Mesenchymal stem cell (in vitro differentiated cells and primary cell): ENCODE results near the gene ARHGEF35. TPM values are rescaled to one million over a fixed set of nuclear protein-coding genes. Genes with fewer than 3 reads are reported as not detected.
"Not testable (repeated sequence)": the region's sequence is repeated elsewhere in the genome, so short reads cannot be mapped to it uniquely, and the experiment has no call there.

ENCODE experiments used
- DNase-seq: peaks from one replicate; pipeline ENCODE4 v3.0.0-alpha.2; 2013
- H2AFZ ChIP-seq: one replicate; pipeline ENCODE4 v1.6.1; 2013; ENCODE audit warnings: low read depth, mild to moderate bottlenecking, control low read depth, inconsistent platforms, low read length, moderate library complexity
- H2AK5ac ChIP-seq: 2 replicates; pipeline ENCODE4 v1.6.1; 2013; ENCODE audit warnings: low read length, moderate library complexity, mild to moderate bottlenecking, inconsistent platforms; ENCODE audit not compliant: severe bottlenecking
- H2BK120ac ChIP-seq: one replicate; pipeline ENCODE4 v1.6.1; 2013; ENCODE audit warnings: low read depth, mild to moderate bottlenecking, inconsistent platforms, low read length, moderate library complexity
- H2BK12ac ChIP-seq, 2 experiments: one replicate each; pipeline ENCODE4 v1.6.1; 2013; ENCODE audit warnings: inconsistent platforms in 2 of 2, low read length in 2 of 2, mild to moderate bottlenecking in 2 of 2, moderate library complexity in 2 of 2, control low read depth in 1 of 2
- H2BK15ac ChIP-seq: one replicate; pipeline ENCODE4 v1.6.1; 2013; ENCODE audit warnings: mild to moderate bottlenecking, low read depth, inconsistent platforms; ENCODE audit not compliant: poor library complexity, severe bottlenecking
- H2BK5ac ChIP-seq: 2 replicates; pipeline ENCODE4 v1.6.1; 2013; ENCODE audit warnings: low read depth, mild to moderate bottlenecking, low read length, control low read depth, inconsistent platforms; ENCODE audit not compliant: poor library complexity, severe bottlenecking
- H3K14ac ChIP-seq, 2 experiments: one replicate each; pipeline ENCODE4 v1.6.1; 2013; ENCODE audit warnings: inconsistent platforms in 2 of 2, low read length in 2 of 2, control low read depth in 1 of 2, mild to moderate bottlenecking in 1 of 2, moderate library complexity in 1 of 2
- H3K18ac ChIP-seq, 2 experiments: one replicate each; pipeline ENCODE4 v1.6.1; 2013; ENCODE audit warnings: inconsistent platforms in 2 of 2, low read length in 2 of 2, control low read depth in 1 of 2, low read depth in 1 of 2, mild to moderate bottlenecking in 1 of 2
- H3K23ac ChIP-seq, 2 experiments: one replicate each; pipeline ENCODE4 v1.6.1; 2013; ENCODE audit warnings: inconsistent platforms in 2 of 2, low read length in 2 of 2, mild to moderate bottlenecking in 2 of 2, moderate library complexity in 2 of 2, control low read depth in 1 of 2
- H3K27ac ChIP-seq: 2 replicates; pipeline ENCODE4 v1.5.1; 2013; ENCODE audit warnings: mild to moderate bottlenecking, moderate library complexity, low read length, control low read depth, inconsistent platforms; ENCODE audit not compliant: poor library complexity, severe bottlenecking
- H3K27me3 ChIP-seq, 2 experiments: 2 replicates each; pipeline versions ENCODE4 v1.6.1 to v1.7.0; 2013; ENCODE audit warnings: low read length in 2 of 2, mild to moderate bottlenecking in 2 of 2, moderate library complexity in 2 of 2, control low read depth in 1 of 2, inconsistent platforms in 1 of 2; ENCODE audit not compliant: control insufficient read depth in 1 of 2, insufficient read depth in 1 of 2
- H3K36me3 ChIP-seq, 2 experiments: 2 replicates each; pipeline versions ENCODE4 v1.6.1 to v1.7.0; 2013; ENCODE audit warnings: low read length in 2 of 2, control low read depth in 1 of 2, inconsistent platforms in 1 of 2, low read depth in 1 of 2, mild to moderate bottlenecking in 1 of 2; ENCODE audit not compliant: insufficient read depth in 2 of 2, control insufficient read depth in 1 of 2
- H3K4ac ChIP-seq, 2 experiments: one replicate each; pipeline ENCODE4 v1.6.1; 2013; ENCODE audit warnings: inconsistent platforms in 2 of 2, low read length in 2 of 2, mild to moderate bottlenecking in 2 of 2, moderate library complexity in 2 of 2, control low read depth in 1 of 2, low read depth in 1 of 2
- H3K4me1 ChIP-seq: 2 replicates; pipeline ENCODE4 v1.6.1; 2013; ENCODE audit warnings: low read depth, low read length, control low read depth; ENCODE audit not compliant: control insufficient read depth, insufficient read depth
- H3K4me2 ChIP-seq: 2 replicates; pipeline ENCODE4 v1.6.1; 2013; ENCODE audit warnings: low read length, mild to moderate bottlenecking, inconsistent platforms; ENCODE audit not compliant: poor library complexity, severe bottlenecking
- H3K4me3 ChIP-seq, 2 experiments: 2 replicates each; pipeline versions ENCODE4 v1.5.1 to v1.7.0; 2013; ENCODE audit warnings: low read length in 2 of 2, mild to moderate bottlenecking in 2 of 2, control low read depth in 1 of 2, low read depth in 1 of 2; ENCODE audit not compliant: insufficient read depth in 1 of 2
- H3K79me1 ChIP-seq: replicated peaks from 2 replicates; pipeline ENCODE4 v1.6.1; 2013; ENCODE audit warnings: mild to moderate bottlenecking, control low read depth, low read length, inconsistent platforms; ENCODE audit not compliant: poor library complexity, severe bottlenecking
- H3K9ac ChIP-seq: 2 replicates; pipeline ENCODE4 v1.7.0; 2013; ENCODE audit warnings: mild to moderate bottlenecking, low read length, moderate library complexity
- H3K9me3 ChIP-seq: 2 replicates; pipeline ENCODE4 v1.7.0; 2013; ENCODE audit warnings: mild to moderate bottlenecking, low read length; ENCODE audit not compliant: control insufficient read depth
- H4K8ac ChIP-seq: one replicate; pipeline ENCODE4 v1.6.1; 2013; ENCODE audit warnings: inconsistent platforms, mild to moderate bottlenecking, low read length, moderate library complexity
- H4K91ac ChIP-seq: one replicate; pipeline ENCODE4 v1.6.1; 2013; ENCODE audit warnings: mild to moderate bottlenecking, low read length, inconsistent platforms
- WGBS: methylation state at CpG from one replicate; pipeline ENCODE4 v1.1.7; 2013; ENCODE audit warnings: mixed read lengths; 5-methylcytosine and 5-hydroxymethylcytosine counted together
- polyA plus RNA-seq, 2 experiments: library from polyadenylated mRNA; stranded (reverse); fragments of 200-250 nt; gene quantifications; one replicate each; pipeline ENCODE4 v1.2.3, GENCODE V29; 2013

The ARHGEF35 gene
- 1.6 TPM for polyA plus RNA-seq (2013, experiment 1 of 2)
- polyA plus RNA-seq (2013, experiment 2 of 2) = 1.6 TPM

GRCh38 chr7:144195212-144195872 lies at the start of gene ARHGEF35:
ARHGEF35 (minus strand) TSS chr7:144195833; CDS start chr7:144188383, 7,450 bp downstream.
- H3K4me2 ChIP-seq, H3K36me3 ChIP-seq, H3K18ac ChIP-seq, H3K9ac ChIP-seq, H2BK120ac ChIP-seq, H2AFZ ChIP-seq, H3K79me1 ChIP-seq, H3K4me3 ChIP-seq, H3K14ac ChIP-seq, H2BK5ac ChIP-seq, H2AK5ac ChIP-seq, H3K4me1 ChIP-seq, H3K4ac ChIP-seq, H3K27me3 ChIP-seq, H4K91ac ChIP-seq, H3K27ac ChIP-seq, H4K8ac ChIP-seq, H3K9me3 ChIP-seq, H2BK12ac ChIP-seq, H2BK15ac ChIP-seq, H3K23ac ChIP-seq, DNase-seq: not testable (repeated sequence)
- no CpG with 5 or more reads among the region's 51 CpGs for WGBS

GRCh38 chr7:144245372-144245771 lies 49.7 kb upstream of the ARHGEF35 start:
- H3K9me3 ChIP-seq, H2BK12ac ChIP-seq, H3K79me1 ChIP-seq, H3K27me3 ChIP-seq, H3K23ac ChIP-seq, H3K4me3 ChIP-seq, H3K14ac ChIP-seq, H3K18ac ChIP-seq, H2AFZ ChIP-seq, H2BK15ac ChIP-seq, H2BK5ac ChIP-seq, H3K4me2 ChIP-seq, DNase-seq, H3K4me1 ChIP-seq, H2BK120ac ChIP-seq, H3K27ac ChIP-seq, H3K9ac ChIP-seq, H4K91ac ChIP-seq, H4K8ac ChIP-seq, H3K36me3 ChIP-seq, H3K4ac ChIP-seq, H2AK5ac ChIP-seq: not testable (repeated sequence)
- no CpG with 5 or more reads among the region's 2 CpGs for WGBS

- H3K14ac ChIP-seq, H4K8ac ChIP-seq, H2BK5ac ChIP-seq, H3K9ac ChIP-seq, H2AFZ ChIP-seq, H2AK5ac ChIP-seq, H2BK15ac ChIP-seq, DNase-seq, H2BK120ac ChIP-seq, H3K27ac ChIP-seq, H3K23ac ChIP-seq, H3K79me1 ChIP-seq, H3K18ac ChIP-seq, H3K4me1 ChIP-seq, H3K4me2 ChIP-seq, H3K27me3 ChIP-seq, H3K4me3 ChIP-seq, H3K9me3 ChIP-seq, H4K91ac ChIP-seq, H3K36me3 ChIP-seq, H3K4ac ChIP-seq, H2BK12ac ChIP-seq: not testable (repeated sequence)
- WGBS = no CpG with 5 or more reads among the region's 2 CpGs
Measured at GRCh38 chr7:144239365-144239764, 43.7 kb upstream of the ARHGEF35 start, which contains the start of gene OR2A42. OR2A42 (minus strand) TSS chr7:144239605; CDS start chr7:144232843, 6,762 bp downstream.

GRCh38 chr7:144238530-144239082 lies 43.0 kb upstream of the ARHGEF35 start:
- DNase-seq, H3K4ac ChIP-seq, H3K23ac ChIP-seq, H4K91ac ChIP-seq, H3K9me3 ChIP-seq, H3K18ac ChIP-seq, H2AFZ ChIP-seq, H3K36me3 ChIP-seq, H3K4me1 ChIP-seq, H2BK12ac ChIP-seq, H2BK5ac ChIP-seq, H3K27me3 ChIP-seq, H4K8ac ChIP-seq, H2BK15ac ChIP-seq, H3K4me2 ChIP-seq, H3K4me3 ChIP-seq, H2AK5ac ChIP-seq, H2BK120ac ChIP-seq, H3K14ac ChIP-seq, H3K27ac ChIP-seq, H3K79me1 ChIP-seq, H3K9ac ChIP-seq: not testable (repeated sequence)
- WGBS = no CpG with 5 or more reads among the region's 2 CpGs
